CD4-positive, CD25-positive, alpha-beta regulatory T cell (primary cell): ENCODE results near the gene LRMDA. TPM values are rescaled to one million over a fixed set of nuclear protein-coding genes. Genes with fewer than 3 reads are reported as not detected.

Source experiments
- ATAC-seq, 2 donors: fragments of 150-1000 bp; cut with Tn5 transposase; one replicate each; pipeline ENCODE4 v1.10.0; 2021; ENCODE audit warnings: low read depth in 2 of 2, moderate number of reproducible peaks in 2 of 2, moderate library complexity in 1 of 2
- DNase-seq, 3 donors: peaks; one replicate each; pipeline versions ENCODE4 v3.0.0 to v3.0.0-alpha.2; 2012 to 2022; ENCODE audit warnings: mixed read lengths in 1 of 3
- H3K27ac ChIP-seq: one replicate; pipeline ENCODE4 v1.7.0; 2013; ENCODE audit warnings: mild to moderate bottlenecking, low read length; ENCODE audit not compliant: insufficient read depth, poor library complexity, severe bottlenecking
- H3K27me3 ChIP-seq: one replicate; pipeline ENCODE4 v1.7.0; 2013; ENCODE audit warnings: low read length; ENCODE audit not compliant: control insufficient read depth, insufficient read depth
- H3K36me3 ChIP-seq: one replicate; pipeline ENCODE4 v1.7.0; 2013; ENCODE audit warnings: mild to moderate bottlenecking, low read length, moderate library complexity; ENCODE audit not compliant: control insufficient read depth, insufficient read depth
- H3K4me1 ChIP-seq: 2 replicates; pipeline ENCODE4 v1.7.0; 2013; ENCODE audit warnings: mild to moderate bottlenecking, low read length; ENCODE audit not compliant: insufficient read depth, control insufficient read depth, poor library complexity, severe bottlenecking
- H3K4me3 ChIP-seq: one replicate; pipeline ENCODE4 v1.7.0; 2013; ENCODE audit warnings: low read depth, mild to moderate bottlenecking, low read length, moderate library complexity
- H3K9me3 ChIP-seq, 2 experiments: 1 replicate in 1 of 2; 2 replicates in 1 of 2; pipeline ENCODE4 v1.7.0; 2013; ENCODE audit warnings: low read length in 2 of 2, mild to moderate bottlenecking in 1 of 2, moderate library complexity in 1 of 2; ENCODE audit not compliant: control insufficient read depth in 2 of 2
- H3K27ac Mint-ChIP-seq, 3 donors: one replicate each; pipeline ENCODE4 v1.8.0; 2020 to 2022; ENCODE audit warnings: mild to moderate bottlenecking in 3 of 3, mixed read lengths in 3 of 3, moderate library complexity in 2 of 3
- H3K27me3 Mint-ChIP-seq: one replicate; pipeline ENCODE4 v1.8.0; 2022; ENCODE audit warnings: mild to moderate bottlenecking, mixed read lengths
- H3K36me3 Mint-ChIP-seq: one replicate; pipeline ENCODE4 v1.8.0; 2020; ENCODE audit warnings: mixed read lengths
- H3K4me1 Mint-ChIP-seq, 4 donors: one replicate each; pipeline ENCODE4 v1.8.0; 2020 to 2022; ENCODE audit warnings: mixed read lengths in 4 of 4, mild to moderate bottlenecking in 1 of 4
- H3K4me3 Mint-ChIP-seq, 4 donors: one replicate each; pipeline ENCODE4 v1.8.0; 2020 to 2022; ENCODE audit warnings: mild to moderate bottlenecking in 4 of 4, mixed read lengths in 4 of 4, moderate library complexity in 3 of 4
- H3K9me3 Mint-ChIP-seq, 7 donors: one replicate each; pipeline ENCODE4 v1.8.0; 2020 to 2022; ENCODE audit warnings: mixed read lengths in 7 of 7, mild to moderate bottlenecking in 3 of 7, moderate library complexity in 2 of 7
- polyA plus RNA-seq, 4 donors: library from polyadenylated mRNA; unstranded; fragments of 300-500 nt; fragmentation: Illumina TruSeq; gene quantifications; one replicate each; pipeline ENCODE4 v1.2.3, GENCODE V29; 2021
- total RNA-seq: library from RNA; stranded (reverse); gene quantifications from one replicate; pipeline ENCODE4 v1.2.3, GENCODE V29; 2022

LRMDA gene
- total RNA-seq (0.10 TPM), polyA plus RNA-seq (not detected)

DNA sequence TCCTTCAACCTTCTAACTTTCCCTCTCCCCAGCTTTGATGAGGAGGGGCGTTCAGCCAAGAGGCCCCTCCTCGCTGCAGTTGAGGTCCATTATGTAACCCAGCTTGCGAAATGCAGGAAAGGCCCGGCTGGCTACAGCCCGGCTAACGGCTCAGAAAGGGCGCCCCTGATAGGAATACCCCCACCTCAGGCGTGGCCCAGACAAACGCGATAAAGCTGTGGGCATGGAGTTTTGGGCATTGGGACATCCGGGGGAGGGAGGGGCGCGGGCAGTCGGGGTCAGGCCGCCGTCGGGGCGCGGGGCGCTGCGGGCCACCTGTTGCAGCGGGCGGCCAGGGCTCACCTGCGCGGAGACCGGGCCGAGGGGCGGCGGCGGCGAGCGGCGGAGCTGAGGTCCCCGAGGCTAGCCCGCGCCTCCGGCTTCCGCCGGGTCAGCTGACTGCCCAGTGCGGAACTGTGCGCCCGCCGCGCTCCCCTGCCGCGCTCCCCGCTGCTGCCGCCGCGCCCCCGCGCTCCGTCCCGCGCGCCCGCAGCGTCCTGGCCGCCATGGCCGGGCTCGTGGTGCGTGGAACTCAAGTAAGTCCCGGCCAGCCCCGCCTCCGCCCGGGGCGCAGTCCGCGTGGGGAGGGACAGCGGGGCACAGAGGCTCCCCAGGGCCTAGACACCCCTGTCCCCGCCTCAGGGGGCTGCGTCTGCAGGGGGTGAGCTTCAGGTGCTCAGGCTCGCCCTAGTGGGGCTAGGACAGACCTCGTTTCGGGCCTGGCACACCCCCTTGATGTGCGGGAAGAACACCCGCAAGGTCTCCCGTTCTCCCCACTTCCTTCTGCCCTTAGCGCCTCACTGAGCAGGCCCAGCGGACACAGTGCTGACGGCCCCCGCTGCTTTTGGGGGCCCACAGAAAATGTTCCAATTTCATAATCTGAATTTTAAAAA, at the start of gene LRMDA:
LRMDA (plus strand) TSS at position 445 of the 932 bp plus-strand sequence.
- H3K27me3 Mint-ChIP-seq = peaks cover 50% of the 10 kb centered on the region
- no peak within 1 kb of the TSS for H3K4me3 ChIP-seq
- no peaks in the 10 kb centered on the region for H3K36me3 Mint-ChIP-seq
- H3K36me3 ChIP-seq = no peaks in the 10 kb centered on the region
- H3K9me3 Mint-ChIP-seq = peaks cover 0 to 3% (median 0%) of the 10 kb centered on the region in 7 donors
- H3K4me1 Mint-ChIP-seq = peaks cover 0 to 4% (median 2%) of the 10 kb centered on the region in 4 donors
- peaks cover 15% of the 10 kb centered on the region for H3K27me3 ChIP-seq
- no peaks in the 10 kb centered on the region for H3K4me1 ChIP-seq
- H3K9me3 ChIP-seq = no peaks in the 10 kb centered on the region
- H3K27ac Mint-ChIP-seq = no peak within 1 kb of the TSS
- peak within 1 kb of the TSS in 2 of 4 donors; percentile 33 to 50 for H3K4me3 Mint-ChIP-seq
- no peak within 1 kb of the TSS for H3K27ac ChIP-seq
- ATAC-seq (no peak), DNase-seq (no peak)

- no peak overlapping the region for H3K27ac ChIP-seq
Measured at GRCh38 chr10:75386128-75386527, 45.3 kb upstream of the LRMDA start.

GRCh38 chr10:75388082-75388481, 43.3 kb upstream of the LRMDA start:
- H3K4me1 Mint-ChIP-seq = no peaks in the 10 kb centered on the region
- Histone ChIP-seq H3K36me3 (no peaks in the 10 kb centered on the region), H3K4me1 (no peaks in the 10 kb centered on the region), H3K27me3 (no peaks in the 10 kb centered on the region), H3K27ac (no peak overlapping the region), H3K9me3 (peaks cover 0 to 2% of the 10 kb centered on the region in 2 experiments), H3K4me3 (no peak overlapping the region)
- DNase-seq (no peak), ATAC-seq (no peak)
- no peaks in the 10 kb centered on the region for H3K36me3 Mint-ChIP-seq
- H3K27ac Mint-ChIP-seq = no peak overlapping the region
- no peak overlapping the region for H3K4me3 Mint-ChIP-seq
- H3K9me3 Mint-ChIP-seq = peaks cover 0 to 5% (median 2%) of the 10 kb centered on the region in 7 donors
- H3K27me3 Mint-ChIP-seq = peaks cover 40% of the 10 kb centered on the region

More at GRCh38 chr10:75386128-75386527, 45.3 kb upstream of the LRMDA start:
- no peak for DNase-seq
- H3K27ac Mint-ChIP-seq = no peak overlapping the region
- H3K4me3 Mint-ChIP-seq = no peak overlapping the region
- no peaks in the 10 kb centered on the region for H3K4me1 Mint-ChIP-seq
- H3K36me3 Mint-ChIP-seq = no peaks in the 10 kb centered on the region
- no peaks in the 10 kb centered on the region for H3K4me1 ChIP-seq
- no peaks in the 10 kb centered on the region for H3K36me3 ChIP-seq
- H3K27me3 Mint-ChIP-seq = peaks cover 29% of the 10 kb centered on the region
- H3K27me3 ChIP-seq = no peaks in the 10 kb centered on the region
- no peak for ATAC-seq
- peaks cover 0 to 2% of the 10 kb centered on the region in 2 experiments for H3K9me3 ChIP-seq
- peaks cover 0 to 5% (median 2%) of the 10 kb centered on the region in 7 donors for H3K9me3 Mint-ChIP-seq
- H3K4me3 ChIP-seq = no peak overlapping the region

DNA sequence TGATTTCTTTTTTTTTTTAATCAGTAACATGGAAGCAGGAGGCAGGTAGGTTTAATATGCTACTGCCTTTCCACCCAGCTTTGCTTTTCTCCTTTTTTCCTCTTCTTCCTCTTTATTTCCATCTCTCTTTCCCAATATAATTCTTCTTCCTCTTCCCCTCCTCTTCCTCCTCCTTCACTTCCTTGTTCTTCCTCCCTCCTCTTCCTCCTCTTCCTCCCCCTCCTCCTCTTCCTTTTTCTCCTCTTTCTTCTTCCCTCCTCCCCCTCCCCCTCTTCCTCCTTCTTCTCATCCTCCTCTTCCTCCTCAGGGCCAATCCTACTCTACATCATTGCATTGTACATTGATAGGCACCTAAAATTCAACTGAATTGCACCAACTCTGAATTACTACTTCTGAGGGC, 41.2 kb upstream of the LRMDA start:
- peaks cover 0 to 8% (median 4%) of the 10 kb centered on the region in 4 donors for H3K4me1 Mint-ChIP-seq
- Histone ChIP-seq H3K9me3 (peaks cover 0 to 2% of the 10 kb centered on the region in 2 experiments), H3K36me3 (no peaks in the 10 kb centered on the region), H3K27ac (no peak overlapping the region), H3K4me3 (no peak overlapping the region), H3K27me3 (peaks cover 10% of the 10 kb centered on the region), H3K4me1 (no peaks in the 10 kb centered on the region)
- H3K9me3 Mint-ChIP-seq = peaks cover 2 to 6% (median 4%) of the 10 kb centered on the region in 7 donors
- peaks cover 6% of the 10 kb centered on the region for H3K36me3 Mint-ChIP-seq
- no peak overlapping the region for H3K4me3 Mint-ChIP-seq
- H3K27ac Mint-ChIP-seq = no peak overlapping the region
- peaks cover 51% of the 10 kb centered on the region for H3K27me3 Mint-ChIP-seq
- ATAC-seq (no peak), DNase-seq (no peak)

DNA sequence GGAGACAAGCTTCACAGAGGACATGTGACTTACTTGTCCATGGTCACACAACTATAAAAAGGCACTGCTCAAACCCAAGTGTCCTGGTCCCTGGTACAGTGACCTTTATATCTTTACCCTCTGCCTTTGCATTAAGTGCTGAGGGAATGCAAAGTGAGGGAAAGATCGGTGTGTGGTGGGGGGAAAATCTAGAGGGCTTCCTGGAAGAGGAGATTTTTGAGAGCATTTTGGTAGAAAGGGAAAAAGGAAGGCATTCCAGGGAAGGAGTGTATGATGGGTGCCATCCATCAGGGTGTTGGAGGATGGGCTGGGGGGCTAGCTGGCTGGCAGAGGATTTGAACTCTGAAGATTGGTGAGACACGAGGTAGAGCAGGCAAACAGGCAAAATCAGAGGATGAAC, 39.2 kb upstream of the LRMDA start:
- H3K9me3 ChIP-seq = no peaks in the 10 kb centered on the region
- ATAC-seq (no peak), DNase-seq (no peak)
- Mint-ChIP-seq H3K27ac (no peak overlapping the region), H3K4me3 (no peak overlapping the region), H3K27me3 (peaks cover 45% of the 10 kb centered on the region), H3K9me3 (peaks cover 0 to 6% (median 1%) of the 10 kb centered on the region in 7 donors), H3K36me3 (peaks cover 6% of the 10 kb centered on the region), H3K4me1 (peaks cover 0 to 8% (median 4%) of the 10 kb centered on the region in 4 donors)
- H3K36me3 ChIP-seq = no peaks in the 10 kb centered on the region
- H3K27ac ChIP-seq = no peak overlapping the region
- H3K4me1 ChIP-seq = no peaks in the 10 kb centered on the region
- H3K4me3 ChIP-seq = no peak overlapping the region
- peaks cover 10% of the 10 kb centered on the region for H3K27me3 ChIP-seq

GRCh38 chr10:75392744-75393143, 38.7 kb upstream of the LRMDA start:
- Mint-ChIP-seq H3K36me3 (peaks cover 6% of the 10 kb centered on the region), H3K4me1 (peaks cover 0 to 10% (median 4%) of the 10 kb centered on the region in 4 donors), H3K27ac (no peak overlapping the region), H3K27me3 (peaks cover 50% of the 10 kb centered on the region), H3K4me3 (no peak overlapping the region), H3K9me3 (peaks cover 0 to 8% (median 1%) of the 10 kb centered on the region in 7 donors)
- H3K4me1 ChIP-seq = no peaks in the 10 kb centered on the region
- peaks cover 10% of the 10 kb centered on the region for H3K27me3 ChIP-seq
- no peak overlapping the region for H3K4me3 ChIP-seq
- no peaks in the 10 kb centered on the region for H3K9me3 ChIP-seq
- DNase-seq (no peak), ATAC-seq (no peak)
- no peak overlapping the region for H3K27ac ChIP-seq
- H3K36me3 ChIP-seq = no peaks in the 10 kb centered on the region

DNA sequence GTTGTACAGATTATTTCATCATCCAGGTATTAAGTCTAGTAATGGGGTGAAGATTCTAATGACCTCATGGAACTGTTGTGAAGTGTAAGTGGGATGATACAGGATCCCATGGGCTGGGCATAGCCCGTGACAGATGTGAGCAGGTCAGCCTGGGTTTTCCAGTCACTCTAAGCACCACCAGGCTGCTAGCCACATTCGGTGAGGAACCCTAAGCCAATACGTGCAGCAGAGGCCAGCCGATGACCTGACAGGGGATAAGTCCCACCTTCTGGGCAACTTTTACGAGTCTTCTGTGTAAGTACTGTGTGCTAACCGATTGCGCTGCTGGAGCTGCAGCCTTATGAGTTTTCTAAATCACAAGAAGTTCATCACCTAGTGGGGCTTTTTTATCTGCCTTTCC, 37.2 kb upstream of the LRMDA start:
- ATAC-seq (no peak), DNase-seq (no peak)
- Mint-ChIP-seq H3K9me3 (peaks cover 0 to 6% (median 1%) of the 10 kb centered on the region in 7 donors), H3K4me1 (peaks cover 0 to 10% (median 4%) of the 10 kb centered on the region in 4 donors), H3K36me3 (peaks cover 6% of the 10 kb centered on the region), H3K27me3 (peaks cover 63% of the 10 kb centered on the region), H3K4me3 (peak overlapping the region in 1 of 4 donors; percentile 54), H3K27ac (no peak overlapping the region)
- Histone ChIP-seq H3K4me1 (no peaks in the 10 kb centered on the region), H3K4me3 (no peak overlapping the region), H3K27ac (no peak overlapping the region), H3K36me3 (no peaks in the 10 kb centered on the region), H3K27me3 (peaks cover 10% of the 10 kb centered on the region), H3K9me3 (no peaks in the 10 kb centered on the region)
